HG03280 (cell line): ENCODE data around the gene PLEKHA8.

Experiments
- ATAC-seq: cut with Tn5 transposase; IDR thresholded peaks from one replicate; pipeline ENCODE4 v1.9.1; 2021; ENCODE audit warnings: mild to moderate bottlenecking, moderate library complexity; ENCODE audit not compliant: unreplicated experiment

The PLEKHA8 gene

DNA sequence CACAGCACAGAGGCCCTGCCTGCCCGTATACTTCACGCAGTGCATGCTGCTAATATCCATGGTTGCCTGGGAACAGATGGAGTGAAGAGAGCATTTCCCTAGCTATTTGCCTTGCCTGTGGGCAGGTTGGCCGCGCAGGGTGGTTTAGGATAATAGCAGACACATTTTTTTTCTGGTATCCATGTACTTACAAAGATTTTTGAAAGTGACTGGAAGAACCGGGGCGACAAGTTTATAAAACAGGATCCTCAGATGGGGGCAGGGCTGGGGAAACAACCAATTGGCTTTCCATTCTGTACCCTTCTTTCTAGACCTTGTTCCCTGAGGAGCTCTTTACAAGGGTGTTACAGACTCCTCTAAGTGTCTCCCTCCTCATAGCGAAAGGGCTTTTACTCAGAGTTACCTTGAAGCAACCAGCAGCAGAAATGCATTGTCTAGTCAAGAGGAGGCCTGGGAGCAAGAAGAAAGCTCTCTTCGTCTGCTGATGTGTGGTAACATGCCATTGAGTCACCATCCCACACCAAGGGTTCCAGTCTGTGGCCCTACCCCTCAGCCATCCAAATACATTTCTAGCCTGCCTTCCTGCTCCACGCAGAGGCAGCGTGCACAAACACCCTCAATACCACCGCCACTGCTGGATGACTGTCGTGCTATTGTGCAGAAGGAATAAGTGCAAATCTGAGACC is 138.1 kb downstream of the PLEKHA8 start:
- no peak for ATAC-seq

DNA sequence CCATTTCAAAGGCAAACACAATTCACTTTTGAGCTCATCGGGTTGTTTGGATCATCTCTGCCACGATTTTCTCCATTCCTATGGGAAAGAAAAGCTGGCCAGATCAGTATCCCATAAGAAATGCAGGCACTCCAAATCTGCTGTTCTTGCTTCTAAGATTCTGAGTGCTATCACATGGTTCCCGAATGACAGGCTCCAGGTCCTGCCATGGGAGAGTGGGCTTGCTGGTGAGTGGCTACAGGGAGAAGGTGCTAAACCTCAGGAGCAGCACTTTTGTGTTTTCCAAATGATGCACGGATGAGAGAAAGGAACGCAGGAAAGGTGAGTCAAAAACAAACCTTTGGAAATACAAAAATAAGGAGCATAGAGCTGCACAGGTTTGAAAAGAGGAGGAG is 138.6 kb downstream of the PLEKHA8 start:
- no peak for ATAC-seq

DNA sequence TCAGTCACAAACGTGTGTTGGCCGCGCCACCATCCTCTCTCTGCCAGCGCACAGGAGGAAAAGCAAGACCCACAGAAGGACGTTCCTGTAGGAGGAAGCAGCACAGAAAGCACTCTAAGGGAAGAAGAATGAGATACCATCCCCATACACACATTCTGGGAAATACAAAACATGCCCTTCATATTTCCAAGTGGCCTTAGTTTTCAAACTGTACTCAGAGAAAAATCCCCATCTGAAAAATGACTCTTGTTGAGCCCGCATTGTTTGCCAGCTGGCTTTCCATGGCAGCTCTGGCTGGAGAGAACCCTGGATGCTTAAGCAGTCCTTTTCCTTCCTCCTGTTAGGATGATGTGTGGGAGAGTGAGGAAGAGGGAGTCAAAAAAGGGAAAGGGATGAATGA is 139.7 kb downstream of the PLEKHA8 start:
- ATAC-seq = no peak

GRCh38 chr7:30168835-30169573 is 140.8 kb downstream of the PLEKHA8 start:
- no peak for ATAC-seq

DNA sequence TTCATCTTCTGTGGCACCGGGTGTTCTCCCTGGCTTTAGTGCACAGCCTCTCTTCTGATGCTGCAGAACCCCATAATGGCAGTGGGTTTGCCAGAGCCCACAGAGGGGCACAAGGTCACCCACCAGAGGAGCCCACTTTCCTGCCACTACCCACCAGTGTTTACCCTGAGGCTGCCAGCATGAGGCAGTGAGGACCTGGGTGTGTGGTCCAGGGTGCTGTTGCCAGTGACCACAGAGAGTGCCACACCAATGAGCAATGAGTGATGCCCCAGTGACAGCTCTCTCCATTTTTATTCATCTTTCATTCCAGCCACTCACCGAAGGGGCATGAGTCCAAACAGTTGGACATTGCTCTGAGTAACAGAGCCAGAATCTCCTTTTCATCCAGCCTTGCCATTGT is 141.4 kb downstream of the PLEKHA8 start:
- ATAC-seq = no peak

GRCh38 chr7:30170476-30171205 is 142.4 kb downstream of the PLEKHA8 start:
- no peak for ATAC-seq

- no peak for ATAC-seq
These were observed 143.7 kb downstream of the PLEKHA8 start for GRCh38 chr7:30171766-30172447.

GRCh38 chr7:30172451-30172850 is 144.2 kb downstream of the PLEKHA8 start:
- ATAC-seq = no peak

GRCh38 chr7:30173058-30173897 is 145.1 kb downstream of the PLEKHA8 start:
- ATAC-seq = no peak

GRCh38 chr7:30175180-30175579 is 147.0 kb downstream of the PLEKHA8 start:
- no peak for ATAC-seq

- no peak for ATAC-seq
These were observed 147.5 kb downstream of the PLEKHA8 start for GRCh38 chr7:30175636-30176147.

- no peak for ATAC-seq
These were observed 148.4 kb downstream of the PLEKHA8 start for GRCh38 chr7:30176463-30177109.

DNA sequence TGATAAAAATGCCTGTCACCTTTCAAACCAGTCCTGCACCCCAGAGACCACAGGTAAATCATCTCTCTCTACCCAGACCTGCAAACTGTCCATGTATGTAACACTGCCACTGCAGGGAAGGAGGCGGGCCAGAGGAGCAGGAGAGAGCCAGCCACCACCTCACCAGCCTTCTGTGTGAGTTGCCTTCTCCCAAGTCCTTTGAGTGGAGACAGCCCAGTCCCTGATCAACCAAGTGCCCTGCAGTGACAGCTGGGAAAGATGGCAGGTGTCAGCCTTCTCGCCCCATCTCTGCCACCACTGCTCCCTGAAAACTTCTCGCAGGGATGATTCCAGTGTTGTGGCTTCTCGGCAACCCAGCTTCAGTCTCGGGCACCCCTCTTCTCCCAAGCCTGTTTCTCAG is 149.0 kb downstream of the PLEKHA8 start:
- no peak for ATAC-seq

DNA sequence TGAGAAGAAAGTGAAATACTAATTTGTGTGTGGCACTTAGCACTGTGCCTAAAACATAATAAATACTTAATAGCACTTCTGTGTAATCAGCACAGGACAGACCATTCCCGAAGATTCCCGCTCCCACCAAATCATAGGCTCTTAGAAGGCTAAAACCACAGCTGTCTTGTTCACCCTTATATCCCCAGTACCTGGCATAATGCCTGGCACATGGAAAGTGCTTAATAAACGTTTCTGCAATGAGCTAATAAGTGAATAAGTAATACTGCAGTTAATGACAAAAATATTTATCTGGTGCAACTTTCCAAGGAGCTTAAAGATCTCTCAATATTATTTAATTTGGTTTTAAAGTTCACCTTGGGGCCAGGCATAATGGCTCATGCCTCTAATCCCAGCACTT is 149.8 kb downstream of the PLEKHA8 start:
- ATAC-seq = no peak

DNA sequence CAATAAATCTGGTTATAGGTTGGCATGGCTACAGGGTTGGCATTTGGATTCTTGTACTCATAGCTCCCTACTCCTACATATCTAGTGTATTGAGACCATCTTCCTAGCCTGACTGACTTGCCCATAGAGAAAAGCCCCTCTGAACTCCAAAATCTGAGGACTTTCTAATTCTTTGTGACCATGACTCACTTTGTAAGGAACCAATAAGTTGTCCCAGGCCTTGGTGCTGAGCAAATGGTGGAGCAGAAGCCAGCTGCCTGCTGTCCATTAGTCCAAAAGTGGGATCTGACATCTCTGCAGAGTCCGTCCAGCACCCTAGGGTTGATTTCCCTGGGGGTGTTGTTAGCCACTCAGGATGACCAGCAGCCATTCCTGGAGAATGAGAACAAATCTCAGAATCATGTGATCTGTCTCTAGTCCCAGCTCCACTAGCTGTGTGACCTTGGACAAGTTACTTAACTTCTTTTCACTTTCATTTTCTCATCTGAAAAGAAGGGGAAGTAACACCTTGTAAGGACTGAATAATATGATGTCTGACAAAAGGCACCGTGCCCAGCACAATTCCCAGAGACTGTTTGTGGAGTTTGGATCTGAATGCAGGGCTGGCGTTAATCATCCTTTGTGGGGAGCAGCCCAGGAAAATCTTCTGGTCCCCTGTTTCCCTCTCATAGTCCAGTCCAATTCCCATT is 150.7 kb downstream of the PLEKHA8 start:
- peak; percentile 87 for ATAC-seq
